SH-SY5Y (cell line): Measurements from ENCODE around the gene CST3.

Source experiments
- GATA2 ChIP-seq: IDR thresholded peaks from 2 replicates; pipeline ENCODE4 v1.6.1; 2011; ENCODE audit warnings: mild to moderate bottlenecking, low read depth, low read length
- GATA3 ChIP-seq: IDR thresholded peaks from 2 replicates; pipeline ENCODE4 v1.6.1; 2011; ENCODE audit warnings: low read depth, mild to moderate bottlenecking, low read length, moderate library complexity

DNA sequence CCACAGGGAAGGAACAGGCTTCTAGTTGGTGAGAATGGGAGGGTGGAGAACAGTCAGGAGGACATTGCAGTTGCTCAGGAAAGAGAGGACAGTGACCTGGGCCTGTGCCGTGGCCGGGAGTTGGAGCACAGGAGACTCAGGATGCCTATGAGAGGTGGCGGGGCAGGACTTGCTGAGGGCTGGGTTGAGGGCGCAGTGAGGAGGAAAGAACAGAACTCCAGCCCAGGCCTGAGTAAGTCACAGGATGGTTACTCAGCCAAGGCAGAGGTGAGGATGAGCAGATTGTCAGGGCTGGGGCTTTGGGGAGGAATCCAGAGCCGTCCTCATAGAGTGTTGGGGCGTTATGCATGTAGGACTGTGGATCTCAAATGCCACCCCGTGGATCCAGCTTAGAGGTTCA is 29.9 kb upstream of the CST3 start:
- no peak for TF ChIP-seq GATA2
- TF ChIP-seq GATA3: no peak
